GM19043 (cell line): ENCODE measurements around the gene LY6G6D.
"Not testable (repeated sequence)": the region's sequence is repeated elsewhere in the genome, so short reads cannot be mapped to it uniquely, and the experiment has no call there.

Experiments used
- ATAC-seq: cut with Tn5 transposase; IDR thresholded peaks from one replicate; pipeline ENCODE4 v1.9.1; 2021; ENCODE audit warnings: low read depth; ENCODE audit not compliant: unreplicated experiment

The LY6G6D gene

GRCh38 chr6:31691564-31692108 is 23.5 kb upstream of the LY6G6D start:
- no peak for ATAC-seq

GRCh38 chr6:31692353-31692752 is 22.8 kb upstream of the LY6G6D start:
- no peak for ATAC-seq

- ATAC-seq, result no peak
Observed at GRCh38 chr6:31692886-31693285, 22.3 kb upstream of the LY6G6D start.

- no peak for ATAC-seq
Observed at GRCh38 chr6:31693535-31693934, 21.6 kb upstream of the LY6G6D start.

GRCh38 chr6:31697555-31697954 is 17.6 kb upstream of the LY6G6D start:
- no peak for ATAC-seq

- ATAC-seq, result no peak
Observed at GRCh38 chr6:31700740-31701401, 14.3 kb upstream of the LY6G6D start.

- ATAC-seq, result no peak
Observed at GRCh38 chr6:31701666-31702404, 13.3 kb upstream of the LY6G6D start.

GRCh38 chr6:31702405-31702818 is 12.7 kb upstream of the LY6G6D start:
- no peak for ATAC-seq

GRCh38 chr6:31702819-31703716 is 12.1 kb upstream of the LY6G6D start, which contains the start of gene ABHD16A:
ABHD16A (minus strand) TSS chr6:31703324; CDS start chr6:31703281, 43 bp downstream.
- ATAC-seq, result peak; percentile 80

GRCh38 chr6:31705931-31706330 is 9.2 kb upstream of the LY6G6D start:
- no peak for ATAC-seq

- ATAC-seq, result no peak
Observed at GRCh38 chr6:31706599-31706998, 8.5 kb upstream of the LY6G6D start, which contains the start of gene LY6G6F. LY6G6F (plus strand) TSS chr6:31706866; CDS start chr6:31706907, 41 bp downstream.

GRCh38 chr6:31707701-31708100 is 7.4 kb upstream of the LY6G6D start:
- ATAC-seq, result no peak

- ATAC-seq, result no peak
Observed at GRCh38 chr6:31708224-31708623, 6.9 kb upstream of the LY6G6D start.

GRCh38 chr6:31709157-31709556 is 6.0 kb upstream of the LY6G6D start:
- not testable (repeated sequence) for ATAC-seq

GRCh38 chr6:31710523-31711219 is 4.5 kb upstream of the LY6G6D start:
- ATAC-seq, result no peak

GRCh38 chr6:31711233-31711632 is 3.9 kb upstream of the LY6G6D start:
- ATAC-seq, result no peak

GRCh38 chr6:31712296-31712695 is 2.9 kb upstream of the LY6G6D start:
- ATAC-seq, result no peak

GRCh38 chr6:31713465-31713864 is 1.7 kb upstream of the LY6G6D start:
- no peak for ATAC-seq

GRCh38 chr6:31713991-31714684 is 1.0 kb upstream of the LY6G6D start:
- ATAC-seq, result no peak
